UCSD-AML1 (cell line): ENCODE measurements around the gene SLC35F1.

Experiments
- DNase-seq: peaks from one replicate; lab custom pipeline; 2025; ENCODE audit not compliant: unreplicated experiment; lab: John Stamatoyannopoulos, UW

SLC35F1 gene

DNA sequence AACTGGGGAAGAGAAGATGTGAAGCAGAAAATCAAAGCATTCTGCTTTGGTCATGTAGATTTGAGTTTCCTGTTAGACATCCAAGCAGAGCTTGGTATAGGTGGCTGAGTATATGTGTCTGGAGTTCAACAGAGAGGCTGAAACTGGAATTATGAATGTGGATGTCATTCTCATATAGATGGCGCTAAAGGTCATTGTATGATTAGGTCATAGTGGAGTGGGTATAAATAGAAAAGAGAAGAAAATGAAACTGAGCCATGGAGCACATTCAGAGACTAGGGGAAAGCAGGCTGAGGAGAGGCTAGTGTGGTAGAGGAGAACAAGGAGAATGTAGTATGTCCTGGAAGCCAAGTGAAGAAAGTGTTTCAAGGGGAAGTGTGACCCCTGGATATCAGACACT, 345.4 kb downstream of the SLC35F1 start:
- no peak for DNase-seq

DNA sequence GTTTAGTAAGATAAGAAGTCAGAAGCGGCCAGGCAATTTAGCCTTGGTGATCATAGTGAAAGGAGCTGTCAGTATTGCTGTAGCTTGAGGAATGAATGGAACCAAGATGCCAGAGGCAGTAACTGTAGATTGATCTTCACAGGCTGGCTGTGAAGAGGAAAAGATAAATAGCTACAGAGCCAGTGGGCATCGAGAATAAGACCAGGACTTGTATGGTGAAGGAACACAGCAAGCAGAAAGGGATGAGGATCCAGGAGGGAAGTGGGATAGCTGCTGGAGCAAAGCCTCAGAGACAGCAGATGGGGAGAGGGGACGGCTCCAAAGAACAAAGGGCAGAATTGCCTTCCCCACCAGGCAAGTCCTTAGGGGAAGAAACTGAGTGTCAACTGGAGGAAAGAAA, 346.7 kb downstream of the SLC35F1 start:
- DNase-seq, result no peak

- DNase-seq, result no peak
Measured at GRCh38 chr6:118260833-118261232, 353.8 kb downstream of the SLC35F1 start.

DNA sequence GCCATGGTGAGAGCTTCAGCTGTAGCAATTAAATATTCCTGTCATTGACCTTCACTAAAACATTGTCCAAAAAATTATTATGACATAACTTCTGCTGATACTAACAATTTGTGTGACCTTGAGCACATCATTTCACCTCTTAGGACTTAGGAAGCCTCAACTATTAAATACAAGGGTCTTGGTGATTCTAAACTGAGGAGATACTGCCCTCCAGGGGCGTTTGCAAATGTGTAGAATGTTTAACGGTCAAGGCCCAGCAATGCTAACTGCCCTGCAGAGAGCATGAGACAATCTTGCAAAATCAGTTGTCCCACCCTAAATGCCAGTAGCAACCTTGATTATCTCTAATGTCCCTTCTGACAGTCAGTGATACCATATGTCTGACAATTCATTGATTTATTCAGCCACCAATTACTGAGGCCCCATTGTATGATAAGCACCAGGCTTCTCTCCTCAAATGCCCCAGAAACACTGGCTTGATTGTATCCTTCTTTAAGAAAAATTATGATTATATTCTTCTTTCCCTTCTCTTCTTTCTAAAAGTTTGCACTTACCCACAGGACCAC, 356.9 kb downstream of the SLC35F1 start:
- DNase-seq, result no peak

DNA sequence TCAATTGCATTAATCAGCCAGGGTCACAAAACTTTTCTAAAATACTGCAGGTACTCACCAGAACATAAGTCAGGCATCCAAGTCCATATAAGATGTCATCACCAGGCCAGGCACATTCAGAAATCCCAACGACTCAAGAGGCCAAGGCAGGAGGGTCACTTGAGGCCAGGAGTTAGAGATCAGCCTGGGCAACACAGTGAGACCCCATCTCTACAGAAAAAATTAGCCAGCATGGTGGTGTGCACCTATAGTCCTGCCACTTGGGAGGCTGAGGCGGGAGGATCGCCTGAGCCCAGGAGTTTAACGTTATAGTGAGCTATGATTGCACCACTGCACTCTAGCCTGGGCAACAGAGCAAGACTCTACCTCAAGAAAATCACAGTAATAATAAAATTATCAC, 362.6 kb downstream of the SLC35F1 start:
- DNase-seq, result no peak

- no peak for DNase-seq
Measured at GRCh38 chr6:118277631-118278030, 370.6 kb downstream of the SLC35F1 start.

- DNase-seq, result no peak
Measured at GRCh38 chr6:118280210-118280609, 373.1 kb downstream of the SLC35F1 start.

DNA sequence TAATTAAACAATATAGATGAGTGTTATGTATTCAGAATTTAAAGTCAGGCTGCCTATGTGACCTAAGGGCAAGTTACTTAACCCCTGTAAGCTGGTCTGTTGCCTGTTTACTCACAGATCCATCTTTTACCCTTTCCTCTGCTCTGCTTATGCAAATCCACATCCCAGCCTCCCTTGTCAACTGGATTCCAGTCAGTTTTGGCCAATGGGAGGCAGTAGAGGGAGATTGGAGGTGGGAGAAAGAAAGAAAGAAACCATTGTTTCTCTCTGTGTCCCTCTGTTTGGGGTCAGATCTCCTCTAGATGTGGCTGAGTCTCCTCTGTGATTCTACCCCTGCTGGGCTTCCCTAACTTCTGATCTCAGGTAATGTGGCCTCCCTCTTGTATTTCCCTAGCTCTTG, 374.2 kb downstream of the SLC35F1 start:
- no peak for DNase-seq

DNA sequence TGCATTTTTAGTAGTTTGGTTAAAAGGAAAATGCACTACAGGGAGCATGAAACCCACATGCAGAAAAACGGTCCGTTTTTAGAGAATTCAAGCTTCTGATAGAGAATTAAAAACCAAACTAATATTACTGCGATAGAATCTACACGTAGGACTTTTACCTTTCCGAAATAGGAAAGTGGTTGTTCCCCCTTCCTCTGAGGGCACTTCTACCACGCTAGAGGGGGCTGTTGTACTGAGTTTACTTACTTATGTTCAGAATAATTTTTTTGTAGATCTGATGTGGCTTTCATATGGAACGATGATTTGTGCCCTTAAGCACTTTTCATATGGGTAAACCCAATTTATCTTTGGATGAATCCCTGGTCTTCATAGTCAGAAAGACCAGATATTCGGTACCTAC, 376.7 kb downstream of the SLC35F1 start:
- DNase-seq, result no peak

DNA sequence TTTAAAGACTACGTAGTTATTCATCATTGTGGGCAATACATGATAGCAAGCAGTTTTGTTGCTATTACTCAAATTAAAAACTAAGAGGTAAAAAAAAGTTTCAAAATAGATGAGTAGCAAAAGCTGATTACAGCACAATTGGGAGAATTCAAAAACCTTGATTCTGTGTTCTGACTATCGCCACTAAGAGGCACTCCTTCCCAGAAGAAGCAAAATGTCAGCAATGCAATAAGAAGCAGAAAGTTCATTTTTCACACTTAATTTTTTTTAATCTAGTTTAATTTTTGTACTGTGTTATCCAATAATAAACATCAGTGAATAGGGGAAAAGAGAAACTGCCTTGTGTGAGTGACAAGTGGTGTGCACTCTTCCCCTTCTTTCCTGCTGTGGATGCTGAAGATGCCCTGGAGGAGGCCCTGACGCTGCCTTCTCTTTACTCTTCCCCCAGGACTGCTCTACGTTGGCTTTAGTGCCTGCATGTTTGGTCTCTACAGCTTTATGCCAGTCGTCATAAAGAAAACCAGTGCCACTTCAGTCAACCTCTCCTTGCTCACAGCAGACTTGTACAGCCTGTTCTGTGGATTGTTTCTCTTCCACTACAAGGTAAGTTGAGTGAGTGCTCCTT, 377.8 kb downstream of the SLC35F1 start:
- no peak for DNase-seq

DNA sequence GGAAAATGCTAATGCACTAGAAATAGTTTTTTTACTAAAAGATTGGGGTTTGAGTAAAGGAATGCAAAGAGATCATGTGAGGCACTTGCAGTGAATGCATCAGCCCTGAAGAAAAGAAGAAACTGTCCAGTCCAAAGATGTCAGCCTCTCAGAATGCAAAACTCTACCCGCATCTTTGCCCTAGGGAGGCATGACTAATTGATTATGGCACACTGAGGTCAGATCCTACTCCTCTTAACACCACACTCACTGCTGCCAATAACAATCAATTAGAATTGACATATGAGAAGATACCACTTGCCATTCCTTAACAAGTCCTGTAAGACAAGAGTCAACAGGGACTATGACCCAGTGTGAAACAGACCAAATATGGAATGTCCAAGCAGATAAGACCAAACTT, 378.7 kb downstream of the SLC35F1 start:
- no peak for DNase-seq

GRCh38 chr6:118288355-118289124, 381.5 kb downstream of the SLC35F1 start:
- no peak for DNase-seq

DNA sequence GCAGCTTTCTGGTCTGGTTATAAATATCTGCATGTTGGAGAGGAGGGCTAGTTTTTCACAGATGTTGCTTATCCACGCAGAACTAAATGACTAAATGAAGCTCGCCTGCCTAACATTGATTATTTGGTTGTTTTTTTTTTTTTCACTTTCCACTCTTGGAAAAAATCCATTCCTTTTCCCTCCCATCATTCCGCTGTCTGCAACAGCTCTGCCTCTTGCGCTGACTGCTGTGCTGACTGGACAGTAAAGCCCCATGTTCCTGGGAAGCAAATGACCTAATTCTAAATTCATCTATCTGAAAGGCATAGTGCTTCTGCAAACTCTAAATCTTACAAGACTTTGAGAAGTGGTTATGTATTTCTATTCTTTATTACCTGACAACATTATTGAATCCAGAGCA, 385.5 kb downstream of the SLC35F1 start:
- DNase-seq, result no peak

DNA sequence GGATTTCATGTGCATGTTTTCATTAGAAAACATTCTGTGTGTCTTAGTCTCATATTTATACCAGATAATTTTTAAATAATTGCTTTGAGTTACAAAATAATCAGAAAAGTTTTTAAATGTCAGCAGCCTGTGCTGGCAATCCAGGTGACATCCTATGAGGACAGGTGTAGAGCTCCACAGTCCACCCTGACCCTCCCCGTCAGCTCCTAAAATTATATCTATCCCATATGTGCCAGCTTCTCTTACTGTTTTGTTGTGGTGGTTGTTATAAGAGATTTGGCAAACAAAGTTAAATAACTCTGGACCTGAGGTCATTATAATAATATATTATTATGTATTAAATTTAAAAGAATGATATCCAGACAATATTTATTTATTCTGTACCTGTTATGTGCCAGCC, 387.8 kb downstream of the SLC35F1 start:
- no peak for DNase-seq

DNA sequence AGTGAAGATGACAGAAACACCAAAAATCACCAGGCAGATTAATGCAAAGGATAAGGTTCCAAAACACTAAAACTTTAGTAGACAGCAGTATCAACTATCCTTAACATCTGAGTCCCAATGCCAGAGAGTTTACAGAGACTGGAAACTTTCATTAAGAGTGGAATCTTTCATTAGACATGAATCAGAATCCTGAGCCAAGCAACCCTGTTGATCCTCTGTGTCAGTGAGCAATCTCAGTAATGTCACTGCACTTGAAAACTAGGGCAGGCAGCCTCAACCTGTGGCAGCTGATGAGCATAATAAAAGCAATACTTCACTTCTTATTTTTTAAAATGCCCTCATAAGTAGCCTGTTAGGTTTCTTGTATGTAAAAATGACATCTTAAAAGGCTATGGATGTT, 388.3 kb downstream of the SLC35F1 start:
- no peak for DNase-seq

DNA sequence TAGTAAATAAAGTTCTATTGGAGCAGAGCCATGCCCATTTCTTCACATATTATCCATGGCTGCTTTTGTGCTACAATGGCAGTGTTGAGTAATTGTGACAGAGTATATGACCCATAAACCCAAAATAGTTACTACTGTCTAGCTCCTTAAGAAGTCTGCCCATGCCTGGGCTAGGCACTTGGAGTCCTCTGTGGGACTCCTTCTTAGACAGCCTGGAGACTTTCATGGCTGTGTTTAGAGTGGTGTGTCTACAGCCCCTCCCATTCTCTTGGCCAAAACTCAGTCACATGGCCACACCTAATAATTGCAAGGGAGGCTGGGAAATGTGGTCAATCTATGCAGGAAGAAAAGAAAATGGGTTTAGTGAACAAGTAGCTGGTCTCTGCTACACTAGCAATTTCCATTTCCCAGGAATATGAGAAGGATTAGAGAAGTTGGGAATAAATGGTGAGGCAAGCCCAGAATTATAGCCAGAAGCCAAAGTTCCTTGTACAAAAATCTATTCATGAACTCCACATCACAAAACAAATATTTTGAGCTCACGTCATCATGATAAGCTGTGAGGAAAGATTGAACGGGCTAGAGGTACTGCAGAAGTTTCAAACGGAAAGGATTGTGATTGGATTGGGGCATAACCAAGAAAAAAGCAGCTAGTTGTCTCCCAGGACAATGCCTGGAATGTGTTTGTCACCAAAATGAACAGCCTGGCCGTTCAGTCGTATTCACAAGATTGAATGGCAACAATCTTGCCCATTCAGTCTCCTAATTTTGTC, 389.3 kb downstream of the SLC35F1 start:
- DNase-seq, result no peak

DNA sequence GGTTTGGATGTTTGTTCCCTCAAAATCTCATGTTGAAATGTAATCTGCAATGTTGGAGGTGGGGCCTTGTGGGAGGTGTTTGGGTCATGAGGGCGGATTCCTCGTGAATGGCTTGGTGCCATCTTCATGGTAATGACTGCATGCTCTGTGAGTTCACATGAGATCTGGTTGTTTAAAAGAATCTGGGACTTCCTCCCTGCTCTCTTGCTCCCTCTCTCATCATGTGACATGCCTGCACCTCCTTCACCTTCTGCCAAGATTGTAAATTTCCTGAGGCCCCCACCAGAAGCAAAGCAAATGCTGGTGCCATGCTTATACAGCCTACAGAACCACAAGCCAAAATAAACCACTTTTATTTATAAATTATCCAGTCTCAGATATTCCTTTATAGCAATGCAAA, 390.8 kb downstream of the SLC35F1 start:
- DNase-seq, result no peak

- DNase-seq, result no peak
Measured at GRCh38 chr6:118298476-118299427, 391.7 kb downstream of the SLC35F1 start.

DNA sequence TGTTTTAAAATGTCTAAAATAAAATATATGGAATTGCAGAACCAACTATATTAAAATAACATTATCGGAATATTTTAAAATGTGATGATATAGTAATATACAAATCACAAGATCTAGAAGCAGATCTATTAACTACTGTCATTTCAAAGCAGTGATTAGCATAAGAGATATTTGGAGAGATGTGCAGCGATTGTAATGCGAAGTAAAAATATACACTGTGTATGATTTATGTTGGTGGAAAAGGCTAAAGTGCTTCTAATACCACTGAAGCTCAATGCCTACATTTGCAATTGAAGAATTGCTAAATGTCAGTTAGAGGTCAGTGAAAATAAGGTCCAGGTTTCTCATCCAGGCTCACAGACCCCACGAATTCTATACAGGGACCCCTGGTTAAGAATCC, 392.4 kb downstream of the SLC35F1 start:
- DNase-seq, result no peak

- DNase-seq, result no peak
Measured at GRCh38 chr6:118304321-118304720, 397.3 kb downstream of the SLC35F1 start.

DNA sequence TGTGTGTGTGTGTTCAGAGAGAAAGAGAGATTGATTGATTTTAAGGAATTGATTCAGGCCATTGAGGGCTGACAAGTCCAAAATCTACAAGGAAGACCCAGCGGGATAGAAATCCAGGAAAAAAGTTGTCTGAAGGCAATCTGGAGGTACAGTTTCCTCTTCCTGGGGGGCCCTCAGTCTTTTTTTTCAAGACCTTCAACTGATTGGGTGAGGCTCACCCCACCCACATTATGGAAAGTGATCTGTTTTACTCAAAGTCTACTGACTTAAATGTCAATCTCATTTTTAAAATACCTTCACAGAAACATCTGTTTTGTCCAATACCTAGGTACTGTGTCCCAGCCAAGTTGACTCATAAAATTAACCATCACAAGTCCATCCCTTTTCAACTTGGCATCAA, 398.0 kb downstream of the SLC35F1 start:
- DNase-seq, result no peak
